ENCODE measurements around the gene INTS14.

- TF ChIP-seq CTCF (IDR thresholded peaks at IDR 0.05) (no peak), EZH2 (IDR thresholded peaks at IDR 0.05) (no peak)
Observed at GRCh38 chr15:65547841-65548240, 63.1 kb downstream of the INTS14 start.
